Measurements from ENCODE around the gene KIAA0319L.

DNA sequence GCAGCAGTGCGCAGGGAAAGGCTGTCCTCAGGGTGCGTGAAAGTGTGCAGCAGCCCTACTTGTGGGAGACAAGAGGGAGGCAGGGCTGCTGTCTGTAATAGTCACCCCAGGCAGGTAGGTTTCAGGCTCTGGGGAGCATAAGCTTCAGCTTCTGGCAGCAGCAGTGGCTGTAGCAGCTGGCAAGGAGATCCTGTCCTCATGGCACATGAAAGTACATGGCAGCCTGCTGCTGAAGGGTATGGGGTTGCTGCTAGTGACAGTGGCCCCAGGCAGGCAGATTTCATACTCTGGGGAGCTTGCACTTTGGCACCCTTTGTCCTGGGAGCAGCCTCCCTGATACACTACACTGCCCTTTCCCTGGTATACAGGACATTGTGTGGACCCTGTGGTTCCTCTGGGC, 26.3 kb downstream of the KIAA0319L start:
- TF ChIP-seq EP300 (IDR thresholded peaks at IDR 0.05): no peak
- no peak for TF ChIP-seq POLR2A (IDR thresholded peaks at IDR 0.05)
- TF ChIP-seq, protein P1, sequence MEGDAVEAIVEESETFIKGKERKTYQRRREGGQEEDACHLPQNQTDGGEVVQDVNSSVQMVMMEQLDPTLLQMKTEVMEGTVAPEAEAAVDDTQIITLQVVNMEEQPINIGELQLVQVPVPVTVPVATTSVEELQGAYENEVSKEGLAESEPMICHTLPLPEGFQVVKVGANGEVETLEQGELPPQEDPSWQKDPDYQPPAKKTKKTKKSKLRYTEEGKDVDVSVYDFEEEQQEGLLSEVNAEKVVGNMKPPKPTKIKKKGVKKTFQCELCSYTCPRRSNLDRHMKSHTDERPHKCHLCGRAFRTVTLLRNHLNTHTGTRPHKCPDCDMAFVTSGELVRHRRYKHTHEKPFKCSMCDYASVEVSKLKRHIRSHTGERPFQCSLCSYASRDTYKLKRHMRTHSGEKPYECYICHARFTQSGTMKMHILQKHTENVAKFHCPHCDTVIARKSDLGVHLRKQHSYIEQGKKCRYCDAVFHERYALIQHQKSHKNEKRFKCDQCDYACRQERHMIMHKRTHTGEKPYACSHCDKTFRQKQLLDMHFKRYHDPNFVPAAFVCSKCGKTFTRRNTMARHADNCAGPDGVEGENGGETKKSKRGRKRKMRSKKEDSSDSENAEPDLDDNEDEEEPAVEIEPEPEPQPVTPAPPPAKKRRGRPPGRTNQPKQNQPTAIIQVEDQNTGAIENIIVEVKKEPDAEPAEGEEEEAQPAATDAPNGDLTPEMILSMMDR (IDR thresholded peaks at IDR 0.05): no peak
- TF ChIP-seq POLR2AphosphoS5 (IDR thresholded peaks at IDR 0.05): no peak

All from sigmoid colon (tissue), 4 donors.